Lower leg skin (tissue), 3 donors: ENCODE results near the gene FZD1.

Source experiments
- POLR2A ChIP-seq, 2 donors: fragments of 450-650 bp; IDR thresholded peaks; one replicate each; pipeline ENCODE4 v1.6.1; 2016 to 2017; ENCODE audit warnings: antibody characterized with exemption in 2 of 2, mild to moderate bottlenecking in 1 of 2, moderate library complexity in 1 of 2
- TF ChIP-seq, protein P1 (sequence below), 3 donors: fragments of 450-650 bp; IDR thresholded peaks; one replicate each; pipeline ENCODE4 v1.5.1; 2016; ENCODE audit warnings: antibody characterized with exemption in 3 of 3, mild to moderate bottlenecking in 3 of 3, moderate library complexity in 2 of 3

DNA sequence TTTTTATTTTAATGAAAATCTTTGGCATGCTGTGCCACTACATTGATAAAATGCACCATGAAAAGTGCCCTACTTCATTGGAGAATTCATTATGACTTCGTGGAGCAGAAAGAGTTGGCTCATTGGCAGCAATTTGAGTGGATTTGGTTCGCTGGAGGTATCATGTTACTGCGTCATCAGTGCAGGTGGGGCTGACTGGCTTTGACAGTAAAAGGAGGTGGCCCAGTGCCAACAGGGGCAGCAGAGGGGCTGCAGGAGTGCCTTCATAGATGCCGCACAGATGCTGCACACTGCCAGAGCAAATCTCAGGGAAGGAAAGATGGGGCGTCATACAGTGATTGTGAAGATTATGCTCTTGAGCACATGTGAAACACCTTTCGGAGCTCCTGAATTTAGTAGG is 22.2 kb downstream of the FZD1 start:
- TF ChIP-seq, protein P1, sequence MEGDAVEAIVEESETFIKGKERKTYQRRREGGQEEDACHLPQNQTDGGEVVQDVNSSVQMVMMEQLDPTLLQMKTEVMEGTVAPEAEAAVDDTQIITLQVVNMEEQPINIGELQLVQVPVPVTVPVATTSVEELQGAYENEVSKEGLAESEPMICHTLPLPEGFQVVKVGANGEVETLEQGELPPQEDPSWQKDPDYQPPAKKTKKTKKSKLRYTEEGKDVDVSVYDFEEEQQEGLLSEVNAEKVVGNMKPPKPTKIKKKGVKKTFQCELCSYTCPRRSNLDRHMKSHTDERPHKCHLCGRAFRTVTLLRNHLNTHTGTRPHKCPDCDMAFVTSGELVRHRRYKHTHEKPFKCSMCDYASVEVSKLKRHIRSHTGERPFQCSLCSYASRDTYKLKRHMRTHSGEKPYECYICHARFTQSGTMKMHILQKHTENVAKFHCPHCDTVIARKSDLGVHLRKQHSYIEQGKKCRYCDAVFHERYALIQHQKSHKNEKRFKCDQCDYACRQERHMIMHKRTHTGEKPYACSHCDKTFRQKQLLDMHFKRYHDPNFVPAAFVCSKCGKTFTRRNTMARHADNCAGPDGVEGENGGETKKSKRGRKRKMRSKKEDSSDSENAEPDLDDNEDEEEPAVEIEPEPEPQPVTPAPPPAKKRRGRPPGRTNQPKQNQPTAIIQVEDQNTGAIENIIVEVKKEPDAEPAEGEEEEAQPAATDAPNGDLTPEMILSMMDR (IDR thresholded peaks at IDR 0.05) = no peak
- TF ChIP-seq POLR2A (IDR thresholded peaks at IDR 0.05) = no peak
